SK-N-MC (cell line): ENCODE results near the gene PHRF1.

Experiments
- EZH2 ChIP-seq: fragments of 200-600 bp; sonication (generic); IDR thresholded peaks from one replicate; pipeline ENCODE4 v1.6.1; 2017; ENCODE audit warnings: antibody characterized with exemption
- POLR2AphosphoS5 ChIP-seq: IDR thresholded peaks from 2 replicates; pipeline ENCODE4 v1.6.1; 2012; ENCODE audit warnings: mild to moderate bottlenecking, low read depth, low read length, borderline replicate concordance

DNA sequence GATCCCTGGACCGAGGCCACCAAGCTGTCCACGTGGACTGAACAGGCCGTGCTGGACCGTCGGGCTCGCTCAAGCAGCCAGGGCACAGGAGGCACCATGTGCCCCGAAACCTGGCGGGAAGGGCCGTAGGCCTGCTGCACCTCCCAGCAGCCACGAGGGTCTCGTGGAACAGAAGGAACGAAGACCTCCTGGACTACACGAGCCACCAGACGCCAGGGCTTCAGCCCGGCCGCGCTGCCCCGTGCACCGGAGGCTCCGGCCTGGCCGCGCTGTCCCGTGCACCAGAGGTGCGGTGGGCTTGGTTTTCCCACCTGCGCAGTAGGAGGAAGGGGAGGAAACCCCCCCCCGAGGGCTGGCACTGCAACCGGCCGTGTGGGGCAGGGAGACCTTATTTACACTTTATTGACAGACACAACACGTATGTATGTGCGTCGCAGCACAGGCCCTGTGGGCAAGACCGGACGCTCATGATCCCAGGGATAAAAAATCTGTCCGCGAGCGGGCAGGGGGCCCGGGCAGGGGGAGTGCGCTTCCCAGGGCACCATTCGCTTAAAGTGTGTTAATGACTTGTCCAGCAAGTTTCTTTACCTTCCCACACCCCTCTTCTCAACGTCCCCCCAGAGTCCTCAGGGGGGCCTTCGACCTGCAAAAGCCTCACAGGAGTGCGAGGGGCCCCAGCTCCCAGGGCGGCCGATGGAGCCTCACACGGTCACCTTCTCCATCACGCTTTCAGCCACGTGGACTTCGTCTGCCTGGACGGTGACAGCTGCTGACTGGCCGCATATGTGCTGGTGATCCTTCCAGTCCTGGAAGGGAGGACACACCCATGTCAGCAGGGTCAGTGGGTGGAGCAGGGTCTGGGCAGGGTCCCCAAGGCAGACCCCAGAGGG lies 67.8 kb downstream of the PHRF1 start:
- TF ChIP-seq EZH2: no peak
- no peak for TF ChIP-seq POLR2AphosphoS5
